Tibial nerve (tissue), 4 donors: ENCODE results near the gene CENPM.

Source experiments
- EP300 ChIP-seq, 2 donors: sonication (generic); formaldehyde crosslinking; IDR thresholded peaks; one replicate each; pipeline ENCODE4 v1.6.1; 2017; ENCODE audit warnings: antibody characterized with exemption in 2 of 2, mild to moderate bottlenecking in 1 of 2
- POLR2A ChIP-seq, 2 donors: fragments of 450-650 bp; IDR thresholded peaks; one replicate each; pipeline ENCODE4 v1.6.1; 2017; ENCODE audit warnings: antibody characterized with exemption in 2 of 2, mild to moderate bottlenecking in 2 of 2, moderate library complexity in 2 of 2
- TF ChIP-seq, protein P1 (sequence below), 5 experiments: fragments of 200-600 bp in 3 of 5; fragments of 450-650 bp in 2 of 5; sonication (generic) in 3 of 5; IDR thresholded peaks; one replicate each; pipeline ENCODE4 v1.5.1; 2016 to 2019; ENCODE audit warnings: antibody characterized with exemption in 5 of 5, mild to moderate bottlenecking in 3 of 5, moderate library complexity in 2 of 5

DNA sequence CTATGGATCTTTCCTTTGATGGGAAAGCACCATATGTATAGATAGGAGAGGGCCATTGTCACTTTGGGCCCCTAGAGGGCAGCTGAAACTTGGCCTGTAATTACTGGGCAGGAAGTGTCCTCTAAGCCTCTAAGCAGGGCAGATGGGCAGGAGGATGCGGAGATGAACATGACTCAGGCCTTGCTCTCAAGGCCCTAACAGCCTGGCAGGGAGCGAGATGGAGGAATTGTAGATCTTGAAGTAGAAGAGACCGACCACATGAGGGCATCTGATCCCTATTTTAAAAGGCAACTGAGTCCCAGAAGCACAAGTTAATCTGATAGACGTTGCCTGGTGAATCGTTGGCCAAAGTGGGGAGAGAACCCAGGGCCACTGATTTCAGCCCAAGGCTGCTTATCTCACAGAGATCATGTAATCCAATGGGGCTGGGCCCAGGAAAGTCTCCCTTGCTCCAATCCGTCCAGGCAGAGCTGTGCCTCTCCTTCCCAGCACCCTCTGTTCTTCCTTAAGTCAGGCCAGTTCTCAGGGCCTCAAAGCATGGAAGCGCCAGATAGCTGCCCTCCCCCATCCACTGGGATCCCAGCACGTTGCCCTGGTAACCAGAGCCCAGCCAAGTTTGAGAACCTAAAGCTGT lies 19.8 kb upstream of the CENPM start:
- TF ChIP-seq EP300 (IDR thresholded peaks at IDR 0.05) (no peak), POLR2A (IDR thresholded peaks at IDR 0.05) (no peak)
- TF ChIP-seq, protein P1, sequence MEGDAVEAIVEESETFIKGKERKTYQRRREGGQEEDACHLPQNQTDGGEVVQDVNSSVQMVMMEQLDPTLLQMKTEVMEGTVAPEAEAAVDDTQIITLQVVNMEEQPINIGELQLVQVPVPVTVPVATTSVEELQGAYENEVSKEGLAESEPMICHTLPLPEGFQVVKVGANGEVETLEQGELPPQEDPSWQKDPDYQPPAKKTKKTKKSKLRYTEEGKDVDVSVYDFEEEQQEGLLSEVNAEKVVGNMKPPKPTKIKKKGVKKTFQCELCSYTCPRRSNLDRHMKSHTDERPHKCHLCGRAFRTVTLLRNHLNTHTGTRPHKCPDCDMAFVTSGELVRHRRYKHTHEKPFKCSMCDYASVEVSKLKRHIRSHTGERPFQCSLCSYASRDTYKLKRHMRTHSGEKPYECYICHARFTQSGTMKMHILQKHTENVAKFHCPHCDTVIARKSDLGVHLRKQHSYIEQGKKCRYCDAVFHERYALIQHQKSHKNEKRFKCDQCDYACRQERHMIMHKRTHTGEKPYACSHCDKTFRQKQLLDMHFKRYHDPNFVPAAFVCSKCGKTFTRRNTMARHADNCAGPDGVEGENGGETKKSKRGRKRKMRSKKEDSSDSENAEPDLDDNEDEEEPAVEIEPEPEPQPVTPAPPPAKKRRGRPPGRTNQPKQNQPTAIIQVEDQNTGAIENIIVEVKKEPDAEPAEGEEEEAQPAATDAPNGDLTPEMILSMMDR (IDR thresholded peaks at IDR 0.05), result peak; percentile 12 to 51 (median 33)
